Mucosa of descending colon (tissue), 3 donors: ENCODE data around the gene INSL4. TPM values are rescaled to one million over a fixed set of nuclear protein-coding genes. Genes with fewer than 3 reads are reported as not detected.

Experiments used
- ATAC-seq: fragments of 200-7000 bp; cut with Tn5 transposase; one replicate; pipeline ENCODE4 v1.9.1; 2020; ENCODE audit warnings: mild to moderate bottlenecking, moderate library complexity
- DNase-seq, 3 donors: peaks; one replicate each; pipeline ENCODE4 v3.0.0-alpha.2; 2020
- H3K36me3 ChIP-seq: fragments of 200-600 bp; one replicate; pipeline ENCODE4 v1.8.0; 2021; ENCODE audit warnings: low read depth, mild to moderate bottlenecking
- H3K4me1 ChIP-seq: fragments of 200-600 bp; one replicate; pipeline ENCODE4 v1.8.0; 2021; ENCODE audit warnings: low read depth, mild to moderate bottlenecking
- H3K4me3 ChIP-seq: fragments of 200-600 bp; one replicate; pipeline ENCODE4 v1.8.0; 2021; ENCODE audit warnings: mild to moderate bottlenecking
- H3K9me3 ChIP-seq: fragments of 200-600 bp; one replicate; pipeline ENCODE4 v1.8.0; 2021; ENCODE audit warnings: mild to moderate bottlenecking
- CTCF ChIP-seq: fragments of 200-600 bp; IDR thresholded peaks from one replicate; pipeline ENCODE4 v1.8.0; 2022; ENCODE audit warnings: antibody characterized with exemption, mild to moderate bottlenecking
- intact Hi-C, 2 donors: fragments of 100-400 bp; cut with DNase I in 1 of 2; cut with micrococcal nuclease in 1 of 2; formaldehyde crosslinking; loops; one replicate each; pipeline versions ENCODE4 v1.11.0 to v1.11.1; 2022; cut with DNase I, micrococcal nuclease
- total RNA-seq, 3 donors: library from RNA; stranded (reverse); fragmentation: NEBNext Ultra II Directional in 2 of 3; extraction: Animal tissue kit (Norgen Biotek cat#: 25700) in 2 of 3; gene quantifications; one replicate each; pipeline versions ENCODE4 v1.2.1 to v1.2.4, GENCODE V29; 2021 to 2023
- donor health status: DM: no; HTN: no; CAD: no; lungs with moderate emphysema.
- donor health status: DM: no; HTN: no; CAD: no.
- donor health status: DM: no; HTN: yes; CAD: no.

Gene INSL4
- total RNA-seq, 3 donors from 2014 or later: not detected

- TF ChIP-seq CTCF: no peak
- ATAC-seq (no peak), DNase-seq (no peak)
- intact Hi-C loops: no loop called here
- Histone ChIP-seq H3K9me3 (no peaks in the 10 kb centered on the region), H3K4me1 (no peaks in the 10 kb centered on the region), H3K36me3 (no peaks in the 10 kb centered on the region), H3K4me3 (no peak overlapping the region)
Observed at GRCh38 chr9:5191985-5192384, 39.2 kb upstream of the INSL4 start.

- intact Hi-C loops: no loop called here
- no peaks in the 10 kb centered on the region for H3K36me3 ChIP-seq
- no peak for TF ChIP-seq CTCF
Observed at GRCh38 chr9:5193345-5193744, 37.9 kb upstream of the INSL4 start.

GRCh38 chr9:5195463-5195862 lies 35.8 kb upstream of the INSL4 start:
- no peaks in the 10 kb centered on the region for H3K4me1 ChIP-seq
- no peak for ATAC-seq
- no peak for DNase-seq
- no peaks in the 10 kb centered on the region for H3K9me3 ChIP-seq
- intact Hi-C loops: no loop called here
- no peaks in the 10 kb centered on the region for H3K36me3 ChIP-seq
- H3K4me3 ChIP-seq: no peak overlapping the region
- TF ChIP-seq CTCF: no peak

More at GRCh38 chr9:5193345-5193744, 37.9 kb upstream of the INSL4 start:
- Histone ChIP-seq H3K4me1 (no peaks in the 10 kb centered on the region), H3K4me3 (no peak overlapping the region), H3K9me3 (no peaks in the 10 kb centered on the region)
- ATAC-seq (no peak), DNase-seq (no peak)

GRCh38 chr9:5205071-5205470 lies 26.1 kb upstream of the INSL4 start:
- no peak for DNase-seq
- no peaks in the 10 kb centered on the region for H3K4me1 ChIP-seq
- intact Hi-C loops: no loop called here
- no peaks in the 10 kb centered on the region for H3K36me3 ChIP-seq
- no peak for TF ChIP-seq CTCF
- H3K9me3 ChIP-seq: no peaks in the 10 kb centered on the region
- no peak overlapping the region for H3K4me3 ChIP-seq
- no peak for ATAC-seq

GRCh38 chr9:5230554-5230953 lies 665 bp upstream of the INSL4 start:
- Histone ChIP-seq H3K4me3 (no peak overlapping the region), H3K36me3 (no peaks in the 10 kb centered on the region), H3K4me1 (no peaks in the 10 kb centered on the region), H3K9me3 (no peaks in the 10 kb centered on the region)
- intact Hi-C loops: no loop called here
- DNase-seq: no peak
- TF ChIP-seq CTCF: no peak
- no peak for ATAC-seq
